Measurements from ENCODE around the gene EVL. TPM values are rescaled to one million over a fixed set of nuclear protein-coding genes. Genes with fewer than 3 reads are reported as not detected.

EVL gene, protein sequence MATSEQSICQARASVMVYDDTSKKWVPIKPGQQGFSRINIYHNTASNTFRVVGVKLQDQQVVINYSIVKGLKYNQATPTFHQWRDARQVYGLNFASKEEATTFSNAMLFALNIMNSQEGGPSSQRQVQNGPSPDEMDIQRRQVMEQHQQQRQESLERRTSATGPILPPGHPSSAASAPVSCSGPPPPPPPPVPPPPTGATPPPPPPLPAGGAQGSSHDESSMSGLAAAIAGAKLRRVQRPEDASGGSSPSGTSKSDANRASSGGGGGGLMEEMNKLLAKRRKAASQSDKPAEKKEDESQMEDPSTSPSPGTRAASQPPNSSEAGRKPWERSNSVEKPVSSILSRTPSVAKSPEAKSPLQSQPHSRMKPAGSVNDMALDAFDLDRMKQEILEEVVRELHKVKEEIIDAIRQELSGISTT
- total RNA-seq, result 11.7 TPM

GRCh38 chr14:100065111-100065871 lies at the start of gene EVL:
Gene EVL (plus strand): TSS chr14:100065422. CDS start chr14:100065501, 79 bp downstream.
- intact Hi-C loops (cut with DNase I), result no loop called here
- Histone ChIP-seq H3K4me1 (no peaks in the 10 kb centered on the region), H3K27me3 (no peaks in the 10 kb centered on the region), H3K27ac (peak within 1 kb of the TSS in 1 of 2 donors; percentile 32), H3K4me3 (peak within 1 kb of the TSS in 1 of 2 donors; percentile 15), H3K36me3 (no peaks in the 10 kb centered on the region), H3K9me3 (no peaks in the 10 kb centered on the region)
- TF ChIP-seq, protein P1, sequence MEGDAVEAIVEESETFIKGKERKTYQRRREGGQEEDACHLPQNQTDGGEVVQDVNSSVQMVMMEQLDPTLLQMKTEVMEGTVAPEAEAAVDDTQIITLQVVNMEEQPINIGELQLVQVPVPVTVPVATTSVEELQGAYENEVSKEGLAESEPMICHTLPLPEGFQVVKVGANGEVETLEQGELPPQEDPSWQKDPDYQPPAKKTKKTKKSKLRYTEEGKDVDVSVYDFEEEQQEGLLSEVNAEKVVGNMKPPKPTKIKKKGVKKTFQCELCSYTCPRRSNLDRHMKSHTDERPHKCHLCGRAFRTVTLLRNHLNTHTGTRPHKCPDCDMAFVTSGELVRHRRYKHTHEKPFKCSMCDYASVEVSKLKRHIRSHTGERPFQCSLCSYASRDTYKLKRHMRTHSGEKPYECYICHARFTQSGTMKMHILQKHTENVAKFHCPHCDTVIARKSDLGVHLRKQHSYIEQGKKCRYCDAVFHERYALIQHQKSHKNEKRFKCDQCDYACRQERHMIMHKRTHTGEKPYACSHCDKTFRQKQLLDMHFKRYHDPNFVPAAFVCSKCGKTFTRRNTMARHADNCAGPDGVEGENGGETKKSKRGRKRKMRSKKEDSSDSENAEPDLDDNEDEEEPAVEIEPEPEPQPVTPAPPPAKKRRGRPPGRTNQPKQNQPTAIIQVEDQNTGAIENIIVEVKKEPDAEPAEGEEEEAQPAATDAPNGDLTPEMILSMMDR (IDR thresholded peaks at IDR 0.05), result no peak
- DNase-seq (ENCODE audit: low spot score in 2 of 2), result no peak

DNA sequence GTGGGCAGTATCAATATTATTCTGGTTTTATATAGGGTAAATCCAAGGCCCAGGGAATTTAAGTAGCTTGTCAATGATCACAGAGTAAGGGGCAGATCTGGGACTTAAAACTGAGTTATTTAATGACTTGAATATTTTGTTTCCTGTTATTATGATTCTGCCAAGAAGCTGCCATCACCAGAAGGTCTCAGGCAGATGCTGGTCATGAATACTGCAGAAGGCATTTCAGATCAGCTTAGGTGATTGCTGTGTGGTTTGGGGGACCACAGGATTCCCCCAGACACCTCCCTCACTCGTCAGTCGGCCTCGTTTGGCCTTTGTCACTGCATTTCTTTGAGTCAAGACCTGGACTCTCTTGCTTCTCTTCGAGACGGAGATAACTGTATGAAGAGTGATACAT lies 47.7 kb upstream of the EVL start:
- no peak for DNase-seq (ENCODE audit: low spot score in 2 of 2)
- H3K4me1 ChIP-seq, result peaks cover 0 to 3% of the 10 kb centered on the region in 2 donors
- no peaks in the 10 kb centered on the region for H3K36me3 ChIP-seq
- H3K9me3 ChIP-seq, result no peaks in the 10 kb centered on the region
- no peak overlapping the region for H3K4me3 ChIP-seq
- H3K27ac ChIP-seq, result no peak overlapping the region
- intact Hi-C loops (cut with DNase I), result no loop called here
- TF ChIP-seq, protein P1 (IDR thresholded peaks at IDR 0.05), result no peak
- H3K27me3 ChIP-seq, result no peaks in the 10 kb centered on the region

GRCh38 chr14:100018054-100018453 lies 47.2 kb upstream of the EVL start:
- Histone ChIP-seq H3K27ac (no peak overlapping the region), H3K4me1 (peaks cover 0 to 8% of the 10 kb centered on the region in 2 donors), H3K36me3 (no peaks in the 10 kb centered on the region)

DNA sequence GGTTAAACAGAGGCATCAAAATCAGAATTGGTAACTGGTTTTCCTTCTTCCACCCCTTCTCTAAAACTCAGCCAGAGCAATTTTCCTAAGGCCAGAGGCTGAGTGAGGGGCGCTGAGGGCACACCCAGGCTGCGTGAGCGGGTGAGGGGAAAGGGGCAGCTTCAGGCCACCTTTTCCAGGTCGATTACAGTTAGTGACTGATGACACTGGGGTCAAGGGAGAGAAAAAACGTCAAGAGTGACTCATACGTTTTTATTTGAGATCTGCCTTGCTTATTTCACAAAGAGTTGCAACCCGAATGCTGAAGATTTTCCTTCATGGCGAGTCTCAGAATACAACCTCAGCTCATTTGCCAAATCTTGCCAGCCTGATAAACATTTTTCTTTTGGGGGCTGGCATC lies 46.7 kb upstream of the EVL start:
- intact Hi-C loops (cut with DNase I), result no loop called here
- Histone ChIP-seq H3K27ac (no peak overlapping the region), H3K36me3 (no peaks in the 10 kb centered on the region)

More at GRCh38 chr14:100018054-100018453, 47.2 kb upstream of the EVL start:
- TF ChIP-seq, protein P1 (IDR thresholded peaks at IDR 0.05), result no peak
- no peaks in the 10 kb centered on the region for H3K27me3 ChIP-seq
- no peak for DNase-seq (ENCODE audit: low spot score in 2 of 2)
- intact Hi-C loops (cut with DNase I), result no loop called here
- no peaks in the 10 kb centered on the region for H3K9me3 ChIP-seq
- H3K4me3 ChIP-seq, result no peak overlapping the region

DNA sequence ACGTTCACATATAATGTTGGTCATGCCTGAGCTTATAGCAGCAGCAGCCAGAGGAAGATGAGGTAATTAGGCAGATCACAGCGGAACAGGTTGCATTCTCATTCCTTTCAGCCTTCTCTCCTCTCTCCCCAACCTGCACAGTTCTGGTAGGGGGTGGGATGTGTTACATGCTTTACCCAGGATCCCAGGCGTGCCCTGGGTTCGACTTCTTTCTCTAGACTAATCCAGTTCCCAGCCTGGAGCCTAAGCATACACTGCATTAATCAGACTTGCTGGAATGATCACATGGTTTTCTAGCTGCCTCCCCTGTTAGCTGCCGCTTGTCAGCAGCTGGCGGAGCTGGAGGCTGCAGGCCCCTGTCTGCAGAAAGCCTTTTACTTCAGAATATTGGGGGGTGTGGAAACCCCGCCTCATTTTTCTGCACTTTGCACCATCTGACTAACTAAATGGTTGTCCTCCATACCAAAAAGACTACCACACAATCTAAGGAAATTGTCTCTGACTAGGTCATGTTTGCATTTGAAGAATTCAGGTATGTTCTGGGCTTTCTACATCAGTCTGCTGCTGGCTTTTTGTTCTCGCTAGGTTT lies 46.0 kb upstream of the EVL start:
- no peak overlapping the region for H3K27ac ChIP-seq

More for the DNA sequence above, 46.7 kb upstream of the EVL start:
- Histone ChIP-seq H3K4me1 (peaks cover 0 to 13% of the 10 kb centered on the region in 2 donors), H3K27me3 (no peaks in the 10 kb centered on the region), H3K9me3 (no peaks in the 10 kb centered on the region), H3K4me3 (no peak overlapping the region)
- no peak for DNase-seq (ENCODE audit: low spot score in 2 of 2)
- TF ChIP-seq, protein P1 (IDR thresholded peaks at IDR 0.05), result no peak

More for the DNA sequence above, 46.0 kb upstream of the EVL start:
- Histone ChIP-seq H3K4me1 (peaks cover 0 to 15% of the 10 kb centered on the region in 2 donors), H3K4me3 (no peak overlapping the region), H3K36me3 (no peaks in the 10 kb centered on the region), H3K27me3 (no peaks in the 10 kb centered on the region), H3K9me3 (no peaks in the 10 kb centered on the region)
- TF ChIP-seq, protein P1 (IDR thresholded peaks at IDR 0.05), result no peak
- no peak for DNase-seq (ENCODE audit: low spot score in 2 of 2)
- intact Hi-C loops (cut with DNase I), result no loop called here
